Upper lobe of left lung (tissue), 4 donors: ENCODE data around the gene KIAA1614.

Source experiments
- POLR2A ChIP-seq, 4 donors: fragments of 450-650 bp; IDR thresholded peaks; one replicate each; pipeline ENCODE4 v1.5.1; 2016 to 2017; ENCODE audit warnings: antibody characterized with exemption in 4 of 4, mild to moderate bottlenecking in 2 of 4
- POLR2AphosphoS5 ChIP-seq, 2 donors: sonication (generic); formaldehyde crosslinking; IDR thresholded peaks; one replicate each; pipeline ENCODE4 v1.5.1; 2017; ENCODE audit warnings: antibody characterized with exemption in 2 of 2
- TF ChIP-seq, protein P1 (sequence below), 6 experiments: fragments of 450-650 bp in 4 of 6; fragments of 200-600 bp in 2 of 6; sonication (generic) in 2 of 6; IDR thresholded peaks; one replicate each; pipeline ENCODE4 v1.5.1; 2016 to 2019; ENCODE audit warnings: antibody characterized with exemption in 6 of 6

DNA sequence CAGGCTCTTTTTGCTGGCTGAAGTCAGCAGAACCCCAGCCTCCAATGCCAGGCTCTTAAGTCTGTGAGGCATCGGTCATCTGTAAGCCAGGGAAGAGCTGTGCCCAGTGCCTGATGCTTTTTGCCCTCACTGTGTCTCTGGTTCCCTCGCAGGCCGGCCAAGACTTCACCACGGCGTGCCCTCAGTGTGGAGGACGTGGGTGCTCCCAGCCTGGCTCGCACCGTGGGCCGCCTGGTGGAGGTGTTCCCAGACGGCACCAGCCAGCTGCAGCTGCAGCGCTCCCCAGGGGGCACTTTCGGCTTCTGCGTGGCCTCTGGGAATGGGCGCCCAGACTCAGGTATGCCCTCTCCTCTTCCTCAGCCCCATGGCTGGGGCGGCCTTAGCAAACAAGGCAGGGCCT is 32.5 kb downstream of the KIAA1614 start:
- TF ChIP-seq POLR2A (IDR thresholded peaks at IDR 0.05) (no peak), POLR2AphosphoS5 (IDR thresholded peaks at IDR 0.05) (no peak)
- TF ChIP-seq, protein P1, sequence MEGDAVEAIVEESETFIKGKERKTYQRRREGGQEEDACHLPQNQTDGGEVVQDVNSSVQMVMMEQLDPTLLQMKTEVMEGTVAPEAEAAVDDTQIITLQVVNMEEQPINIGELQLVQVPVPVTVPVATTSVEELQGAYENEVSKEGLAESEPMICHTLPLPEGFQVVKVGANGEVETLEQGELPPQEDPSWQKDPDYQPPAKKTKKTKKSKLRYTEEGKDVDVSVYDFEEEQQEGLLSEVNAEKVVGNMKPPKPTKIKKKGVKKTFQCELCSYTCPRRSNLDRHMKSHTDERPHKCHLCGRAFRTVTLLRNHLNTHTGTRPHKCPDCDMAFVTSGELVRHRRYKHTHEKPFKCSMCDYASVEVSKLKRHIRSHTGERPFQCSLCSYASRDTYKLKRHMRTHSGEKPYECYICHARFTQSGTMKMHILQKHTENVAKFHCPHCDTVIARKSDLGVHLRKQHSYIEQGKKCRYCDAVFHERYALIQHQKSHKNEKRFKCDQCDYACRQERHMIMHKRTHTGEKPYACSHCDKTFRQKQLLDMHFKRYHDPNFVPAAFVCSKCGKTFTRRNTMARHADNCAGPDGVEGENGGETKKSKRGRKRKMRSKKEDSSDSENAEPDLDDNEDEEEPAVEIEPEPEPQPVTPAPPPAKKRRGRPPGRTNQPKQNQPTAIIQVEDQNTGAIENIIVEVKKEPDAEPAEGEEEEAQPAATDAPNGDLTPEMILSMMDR (IDR thresholded peaks at IDR 0.05): no peak
